ENCODE measurements around the gene TMPRSS9. TPM values are rescaled to one million over a fixed set of nuclear protein-coding genes. Genes with fewer than 3 reads are reported as not detected.

Gene TMPRSS9
- total and polyA plus RNA-seq, 8 donors, result 1.1 TPM; not detected in 7

DNA sequence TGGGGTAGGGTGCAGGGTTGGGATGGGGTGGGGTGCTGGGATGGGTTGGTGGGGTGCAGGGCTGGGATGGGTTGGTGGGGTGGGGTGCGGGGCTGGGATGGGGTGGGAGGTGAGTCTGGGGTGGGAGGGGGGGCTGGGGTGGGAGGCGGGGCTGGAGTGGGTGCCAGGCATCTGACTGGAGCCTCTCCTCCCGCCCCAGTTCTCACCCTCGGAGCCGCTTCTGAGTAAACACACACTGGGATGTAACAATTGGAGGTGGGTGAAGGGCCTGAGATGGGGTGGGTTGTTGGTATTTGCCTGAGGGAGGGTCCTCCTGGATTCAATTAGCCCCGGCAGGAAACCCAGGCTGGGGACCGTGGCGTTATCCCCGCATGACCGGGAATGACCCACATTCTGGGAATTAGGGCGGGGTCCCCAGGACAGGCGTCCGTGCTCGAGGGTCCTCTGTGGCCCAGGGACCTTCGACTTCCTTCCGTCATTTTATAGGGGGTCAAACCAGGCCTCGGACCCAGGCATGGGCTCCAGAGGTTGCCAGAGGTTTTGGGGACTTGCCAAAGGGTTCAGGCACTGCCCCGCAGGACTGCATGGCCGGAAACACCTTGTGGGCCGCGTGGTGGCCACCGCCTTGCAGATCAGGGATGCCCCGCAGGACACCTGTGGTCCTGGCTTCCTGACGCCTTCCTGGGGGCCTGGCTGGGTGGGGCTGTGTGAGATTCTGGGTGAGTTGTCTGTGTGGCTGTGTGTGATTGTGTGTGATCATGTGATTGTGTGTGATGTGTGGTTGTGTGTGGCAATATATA is 1.4 kb downstream of the TMPRSS9 start:
- no peak overlapping the region for H3K4me3 ChIP-seq
- 20 to 32% (median 24%) methylated on average over 16 to 24 of the region's 24 CpGs for WGBS, 5 donors
- DNase-seq, result no peak
- H3K27ac ChIP-seq, result no peak overlapping the region
- peaks cover 0 to 11% (median 4%) of the 10 kb centered on the region in 4 donors for H3K4me1 ChIP-seq
- no peaks in the 10 kb centered on the region for H3K9me3 ChIP-seq
- peaks cover 0 to 82% (median 36%) of the 10 kb centered on the region in 3 donors for H3K27me3 ChIP-seq
- no peak for TF ChIP-seq POLR2A (IDR thresholded peaks at IDR 0.05)
- no peak for TF ChIP-seq CTCF (IDR thresholded peaks at IDR 0.05)
- TF ChIP-seq EP300 (IDR thresholded peaks at IDR 0.05), result no peak
- no peak for TF ChIP-seq POLR2AphosphoS5 (IDR thresholded peaks at IDR 0.05)
- H3K36me3 ChIP-seq, result no peaks in the 10 kb centered on the region
- intact Hi-C loops (cut with DNase I; ENCODE audit: low total_unique reads), result no loop called here

DNA sequence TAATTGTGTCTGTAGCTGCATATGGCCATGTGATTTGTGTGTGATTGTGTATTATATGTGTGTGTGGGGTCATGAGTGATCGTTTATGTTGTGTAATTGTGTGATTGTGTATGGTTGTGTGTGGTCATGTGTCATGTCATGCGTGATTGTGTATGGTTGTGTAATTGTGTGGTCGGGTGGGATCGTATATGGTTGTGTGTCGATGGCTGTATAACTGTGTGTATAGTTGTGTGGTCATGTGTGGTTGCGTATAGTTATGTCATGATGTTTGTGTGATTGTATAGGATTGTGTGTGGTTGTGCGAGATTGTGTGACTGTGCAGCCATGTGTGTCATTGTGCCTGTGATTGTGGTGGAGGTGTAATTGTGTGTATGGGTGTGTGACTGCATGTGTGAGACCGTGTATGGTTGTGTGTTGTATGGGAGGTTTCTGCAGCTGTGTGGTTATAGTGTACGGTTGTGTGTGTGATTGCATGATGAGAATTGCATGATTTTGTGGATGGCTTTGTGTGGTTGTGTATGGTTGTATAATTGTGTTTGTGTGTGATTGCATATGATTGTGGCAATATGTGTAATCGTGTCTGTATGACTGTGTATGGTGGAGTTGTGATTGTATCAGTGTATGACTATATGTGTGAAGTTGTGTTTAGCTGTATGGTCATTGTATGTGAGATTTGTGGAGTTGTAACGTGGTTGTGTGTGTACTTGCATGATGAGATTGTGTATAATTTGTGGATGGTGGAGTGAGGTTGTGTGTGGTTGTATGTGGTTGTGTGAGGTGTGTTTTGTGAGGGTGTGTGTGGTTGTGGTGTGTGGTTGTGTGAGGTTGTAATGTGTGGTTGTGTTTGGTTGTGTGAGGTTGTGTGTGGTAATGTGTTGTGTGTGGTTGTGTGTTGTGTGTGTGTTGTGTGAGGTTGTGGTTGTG is 2.2 kb downstream of the TMPRSS9 start:
- H3K4me1 ChIP-seq, result peaks cover 0 to 11% (median 4%) of the 10 kb centered on the region in 4 donors
- no peaks in the 10 kb centered on the region for H3K36me3 ChIP-seq
- WGBS, 5 donors, result 87 to 92% (median 91%) methylated on average over 11 of the region's 11 CpGs
- no peak overlapping the region for H3K27ac ChIP-seq
- no peak for DNase-seq
- H3K4me3 ChIP-seq, result no peak overlapping the region
- peaks cover 0 to 86% (median 36%) of the 10 kb centered on the region in 3 donors for H3K27me3 ChIP-seq
- intact Hi-C loops (cut with DNase I; ENCODE audit: low total_unique reads), result no loop called here
- H3K9me3 ChIP-seq, result no peaks in the 10 kb centered on the region
- no peak for TF ChIP-seq POLR2AphosphoS5 (IDR thresholded peaks at IDR 0.05)
- no peak for TF ChIP-seq POLR2A (IDR thresholded peaks at IDR 0.05)
- no peak for TF ChIP-seq EP300 (IDR thresholded peaks at IDR 0.05)
- TF ChIP-seq CTCF (IDR thresholded peaks at IDR 0.05), result no peak

- WGBS, 5 donors, result 79 to 84% (median 82%) methylated on average over 15 of the region's 15 CpGs
- H3K27ac ChIP-seq, result no peak overlapping the region
- H3K4me3 ChIP-seq, result no peak overlapping the region
- peaks cover 0 to 86% (median 36%) of the 10 kb centered on the region in 3 donors for H3K27me3 ChIP-seq
- TF ChIP-seq EP300 (IDR thresholded peaks at IDR 0.05) (no peak), POLR2A (IDR thresholded peaks at IDR 0.05) (no peak), POLR2AphosphoS5 (IDR thresholded peaks at IDR 0.05) (no peak), CTCF (IDR thresholded peaks at IDR 0.05) (no peak)
- no peaks in the 10 kb centered on the region for H3K9me3 ChIP-seq
- H3K36me3 ChIP-seq, result no peaks in the 10 kb centered on the region
- intact Hi-C loops (cut with DNase I; ENCODE audit: low total_unique reads), result no loop called here
- H3K4me1 ChIP-seq, result peaks cover 0 to 11% (median 4%) of the 10 kb centered on the region in 4 donors
- no peak for DNase-seq
These were observed 2.9 kb downstream of the TMPRSS9 start for GRCh38 chr19:2362970-2363300.

GRCh38 chr19:2363419-2363818 is 3.4 kb downstream of the TMPRSS9 start:
- H3K9me3 ChIP-seq, result no peaks in the 10 kb centered on the region
- WGBS, 5 donors, result 71 to 80% (median 76%) methylated on average over 17 of the region's 17 CpGs
- H3K36me3 ChIP-seq, result no peaks in the 10 kb centered on the region
- DNase-seq, result no peak
- H3K27ac ChIP-seq, result no peak overlapping the region
- peaks cover 0 to 85% (median 36%) of the 10 kb centered on the region in 3 donors for H3K27me3 ChIP-seq
- no peak overlapping the region for H3K4me3 ChIP-seq
- TF ChIP-seq POLR2AphosphoS5 (IDR thresholded peaks at IDR 0.05) (no peak), POLR2A (IDR thresholded peaks at IDR 0.05) (no peak), EP300 (IDR thresholded peaks at IDR 0.05) (no peak), CTCF (IDR thresholded peaks at IDR 0.05) (no peak)
- H3K4me1 ChIP-seq, result peaks cover 0 to 11% (median 4%) of the 10 kb centered on the region in 4 donors
- intact Hi-C loops (cut with DNase I; ENCODE audit: low total_unique reads), result no loop called here
